OCI-LY7 (cell line): ENCODE measurements around the gene SERPINA6. TPM values are rescaled to one million over a fixed set of nuclear protein-coding genes. Genes with fewer than 3 reads are reported as not detected.
"Not testable (repeated sequence)": the region's sequence is repeated elsewhere in the genome, so short reads cannot be mapped to it uniquely, and the experiment has no call there.

Experiments
- BruUV-seq: library from RNA; stranded (reverse); fragments of 400-500 nt; replicated peaks from 2 replicates; lab custom pipeline; 2021; lab: Mats Ljungman, UMichigan
- CTCF ChIA-PET: fragments of 300-600 bp; sonication (Branson Sonifier 250); formaldehyde crosslinking; loops from one replicate; lab custom pipeline; 2022; ENCODE audit warnings: antibody characterized with exemption; ENCODE audit not compliant: unreplicated experiment; lab: Charles Lee
- POLR2A ChIA-PET: fragments of 300-600 bp; sonication (Branson Sonifier 250); formaldehyde crosslinking; loops from one replicate; lab custom pipeline; 2022; ENCODE audit warnings: antibody characterized with exemption; lab: Charles Lee
- DNase-seq: peaks from one replicate; pipeline ENCODE4 v3.0.0-alpha.2; 2015; ENCODE audit warnings: low spot score
- H2AFZ ChIP-seq: fragments of 200-600 bp; sonication (generic), shearing (Covaris generic); 2 replicates; pipeline ENCODE4 v1.6.1; 2014; ENCODE audit warnings: mild to moderate bottlenecking, antibody characterized with exemption, low read length, moderate library complexity
- H3K27ac ChIP-seq: fragments of 200-600 bp; sonication (generic); 2 replicates; pipeline ENCODE4 v1.5.1; 2014; ENCODE audit warnings: mixed run types, low read depth, mild to moderate bottlenecking, moderate library complexity, low read length, inconsistent platforms; ENCODE audit not compliant: poor library complexity, severe bottlenecking
- H3K36me3 ChIP-seq: fragments of 200-600 bp; sonication (generic); 2 replicates; pipeline ENCODE4 v1.6.1; 2014; ENCODE audit warnings: mild to moderate bottlenecking, antibody characterized with exemption, low read length, moderate library complexity, mixed read lengths; ENCODE audit not compliant: insufficient read depth
- H3K4me1 ChIP-seq: fragments of 200-600 bp; sonication (generic); 2 replicates; pipeline ENCODE4 v1.5.1; 2014; ENCODE audit warnings: mild to moderate bottlenecking, low read length; ENCODE audit not compliant: insufficient read depth, poor library complexity, severe bottlenecking
- H3K4me2 ChIP-seq: fragments of 200-600 bp; sonication (generic); 2 replicates; pipeline ENCODE4 v1.6.1; 2014; ENCODE audit warnings: mild to moderate bottlenecking, low read length
- H3K4me3 ChIP-seq: fragments of 200-600 bp; sonication (generic); 2 replicates; pipeline ENCODE4 v1.5.1; 2014; ENCODE audit warnings: mild to moderate bottlenecking, low read depth, low read length; ENCODE audit not compliant: poor library complexity, severe bottlenecking
- H3K79me2 ChIP-seq: fragments of 200-600 bp; sonication (generic); 2 replicates; pipeline ENCODE4 v1.6.1; 2016; ENCODE audit warnings: low read depth, mild to moderate bottlenecking, low read length, moderate library complexity, mixed read lengths; ENCODE audit not compliant: insufficient read depth
- H3K9me2 ChIP-seq: fragments of 200-600 bp; sonication (generic); 2 replicates; pipeline ENCODE4 v1.6.1; 2016; ENCODE audit warnings: mild to moderate bottlenecking, low read length, mixed read lengths; ENCODE audit not compliant: insufficient read depth
- H3K9me3 ChIP-seq: fragments of 200-600 bp; sonication (generic); 2 replicates; pipeline ENCODE4 v1.6.1; 2014; ENCODE audit warnings: mild to moderate bottlenecking, mixed run types, low read length, mixed read lengths
- H4K20me1 ChIP-seq: fragments of 200-600 bp; sonication (generic); 2 replicates; pipeline ENCODE4 v1.6.1; 2014; ENCODE audit warnings: mild to moderate bottlenecking, antibody characterized with exemption, low read length, moderate library complexity, mixed read lengths; ENCODE audit not compliant: insufficient read depth
- CTCF ChIP-seq: fragments of 200-600 bp; sonication (generic); conservative IDR thresholded peaks from 2 replicates; pipeline ENCODE4 v1.5.1; 2014; ENCODE audit warnings: mild to moderate bottlenecking, antibody characterized with exemption, low read length, moderate library complexity, mixed read lengths
- EZH2phosphoT487 ChIP-seq: fragments of 200-600 bp; sonication (generic); IDR thresholded peaks from 2 replicates; pipeline ENCODE4 v1.6.1; 2018; ENCODE audit warnings: low read depth, borderline replicate concordance, mild to moderate bottlenecking, mixed run types, antibody characterized with exemption, low read length, moderate library complexity, mixed read lengths
- intact Hi-C: fragments of 100-400 bp; cut with micrococcal nuclease; formaldehyde crosslinking; loops from one replicate; pipeline ENCODE4 v1.10.0; 2022; ENCODE audit not compliant: unreplicated experiment
- total RNA-seq, 2 experiments: library from RNA; depleted of rRNA in 1 of 2; stranded (reverse); fragments of >200 nt in 1 of 2; shearing (Covaris generic) in 1 of 2; gene quantifications; 2 replicates each; pipeline ENCODE4 v1.2.3, GENCODE V29; 2014 to 2022

SERPINA6 gene
- total RNA-seq, 2 experiments from 2014 or later = not detected

DNA sequence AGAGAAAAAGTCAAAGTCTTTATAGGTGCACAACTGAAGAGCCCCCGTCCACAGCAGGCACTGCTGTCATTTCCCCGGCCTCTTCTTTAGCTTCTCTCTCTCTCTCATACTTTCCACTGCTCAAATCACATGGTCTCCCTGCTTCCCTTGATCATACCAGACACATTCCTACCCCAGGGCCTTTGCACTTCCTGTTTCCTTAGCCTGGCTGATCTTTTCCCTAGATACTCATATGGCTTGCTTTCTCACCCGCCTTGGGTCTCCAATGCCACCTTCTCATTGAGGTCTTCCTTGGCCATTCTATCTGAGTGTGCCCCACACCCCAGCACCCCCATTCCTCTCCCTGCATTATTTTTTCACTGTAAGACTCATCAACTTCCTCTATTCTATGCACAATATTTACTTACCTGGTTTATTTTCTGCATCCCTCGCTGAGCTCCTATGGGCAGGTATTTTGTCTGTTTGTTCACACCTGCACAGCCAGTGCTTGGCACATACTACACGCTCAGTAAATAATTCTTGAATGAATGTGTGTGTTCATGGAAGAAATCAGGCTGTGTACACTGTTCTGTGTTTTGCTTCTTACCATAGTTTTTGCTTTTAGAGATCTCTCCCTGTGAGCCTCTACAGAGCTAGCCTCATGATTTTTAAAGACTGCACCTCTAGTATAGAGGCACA, 33.4 kb upstream of the SERPINA6 start:
- no peaks in the 10 kb centered on the region for H3K9me3 ChIP-seq
- H3K4me2 ChIP-seq = no peak overlapping the region
- DNase-seq = no peak
- H2AFZ ChIP-seq = no peak overlapping the region
- no peaks in the 10 kb centered on the region for H3K4me1 ChIP-seq
- BruUV-seq = no TSS peak
- no peak for TF ChIP-seq CTCF
- TF ChIP-seq EZH2phosphoT487 = no peak
- no peaks in the 10 kb centered on the region for H3K36me3 ChIP-seq
- no peak overlapping the region for H3K27ac ChIP-seq
- no peaks in the 10 kb centered on the region for H3K9me2 ChIP-seq
- CTCF ChIA-PET = no interaction called here
- H3K4me3 ChIP-seq = no peak overlapping the region
- POLR2A ChIA-PET = interaction anchor here (1.2 kb wide), 1 partner anchor 8 kb away, joined by 3 read pairs; no protein-coding TSS in a partner anchor
- H3K79me2 ChIP-seq = no peaks in the 10 kb centered on the region
- no peaks in the 10 kb centered on the region for H4K20me1 ChIP-seq
- intact Hi-C loops = no loop called here

DNA sequence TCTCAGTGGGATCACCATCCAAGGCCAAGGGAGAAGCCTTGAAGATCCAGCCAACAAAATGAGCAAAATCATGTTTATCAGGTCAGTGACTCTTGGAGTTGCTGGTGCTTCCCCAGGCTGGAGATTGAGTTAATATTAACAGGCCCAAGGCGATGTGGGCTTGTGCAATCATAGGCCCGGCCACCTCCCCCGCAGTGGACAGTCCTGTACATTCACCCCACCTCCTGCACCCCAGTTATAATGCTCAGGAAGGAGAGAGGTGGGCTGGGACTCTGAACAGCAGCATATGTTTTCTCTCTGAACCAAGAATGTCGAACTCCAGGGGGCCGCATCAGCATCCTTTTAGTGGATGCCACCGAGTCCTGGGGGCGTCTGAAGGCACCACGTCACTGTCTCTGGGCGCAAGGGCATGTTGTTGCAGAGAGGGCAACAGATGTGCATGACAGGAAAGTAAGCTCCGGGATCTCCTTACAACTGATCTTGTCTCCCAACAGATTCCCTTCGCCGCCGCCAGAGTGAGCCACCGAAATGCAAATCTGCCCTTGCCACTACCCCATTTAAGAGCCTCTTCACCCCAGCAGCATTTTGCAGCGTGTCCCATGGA, 32.2 kb upstream of the SERPINA6 start:
- Histone ChIP-seq H3K79me2 (no peaks in the 10 kb centered on the region), H3K27ac (no peak overlapping the region), H3K36me3 (no peaks in the 10 kb centered on the region), H3K4me2 (no peak overlapping the region), H3K9me2 (no peaks in the 10 kb centered on the region), H3K4me1 (no peaks in the 10 kb centered on the region), H4K20me1 (no peaks in the 10 kb centered on the region), H3K4me3 (no peak overlapping the region), H3K9me3 (no peaks in the 10 kb centered on the region), H2AFZ (no peak overlapping the region)
- BruUV-seq = no TSS peak
- ChIA-PET POLR2A (no interaction called here), CTCF (no interaction called here)
- DNase-seq = no peak
- no peak for TF ChIP-seq EZH2phosphoT487
- intact Hi-C loops = no loop called here

- Histone ChIP-seq H3K4me1 (no peaks in the 10 kb centered on the region), H3K9me3 (no peaks in the 10 kb centered on the region), H3K9me2 (no peaks in the 10 kb centered on the region), H3K4me2 (no peak overlapping the region), H3K4me3 (no peak overlapping the region), H4K20me1 (no peaks in the 10 kb centered on the region), H3K79me2 (no peaks in the 10 kb centered on the region), H2AFZ (no peak overlapping the region), H3K27ac (no peak overlapping the region), H3K36me3 (no peaks in the 10 kb centered on the region)
- no peak for TF ChIP-seq CTCF
- no peak for TF ChIP-seq EZH2phosphoT487
- intact Hi-C loops = no loop called here
- CTCF ChIA-PET = no interaction called here
- POLR2A ChIA-PET = no interaction called here
- no TSS peak for BruUV-seq
- no peak for DNase-seq
Observed at GRCh38 chr14:94354638-94355185, 31.6 kb upstream of the SERPINA6 start.

DNA sequence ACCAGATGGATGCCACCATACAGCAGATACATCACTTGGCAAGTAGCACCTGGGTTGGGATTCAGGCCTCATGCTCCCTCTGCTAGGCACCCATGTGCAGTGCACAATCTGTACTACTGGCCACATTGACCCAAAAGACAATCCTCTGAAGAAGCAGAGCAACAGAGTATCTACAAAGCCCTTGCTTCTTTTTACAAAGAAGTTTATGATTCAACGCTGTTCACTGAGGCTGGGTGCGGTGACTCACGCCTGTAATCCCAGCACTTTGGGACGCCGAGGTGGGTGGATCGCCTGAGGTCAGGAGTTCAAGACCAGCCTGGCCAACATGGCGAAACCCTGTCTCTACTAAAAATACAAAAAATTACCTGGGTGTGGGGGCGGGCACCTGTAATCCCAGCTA, 31.1 kb upstream of the SERPINA6 start:
- H2AFZ ChIP-seq, H3K4me3 ChIP-seq, intact Hi-C loops, H3K36me3 ChIP-seq, H3K4me1 ChIP-seq, BruUV-seq, H4K20me1 ChIP-seq, DNase-seq, H3K9me3 ChIP-seq, CTCF ChIA-PET, POLR2A ChIA-PET, H3K9me2 ChIP-seq, H3K79me2 ChIP-seq, H3K4me2 ChIP-seq, H3K27ac ChIP-seq: not testable (repeated sequence)
